Neuron (in vitro differentiated cells): ENCODE measurements around the gene MB21D2.

Experiments
- H2AFZ ChIP-seq: one replicate; pipeline ENCODE4 v1.6.1; 2013; ENCODE audit warnings: low read depth, mild to moderate bottlenecking, inconsistent platforms, low read length, moderate library complexity
- H3K27me3 ChIP-seq: one replicate; pipeline ENCODE4 v1.6.1; 2013; ENCODE audit warnings: low read length; ENCODE audit not compliant: insufficient read depth
- H3K36me3 ChIP-seq: one replicate; pipeline ENCODE4 v1.6.1; 2013; ENCODE audit warnings: low read length; ENCODE audit not compliant: insufficient read depth
- H3K4me1 ChIP-seq: one replicate; pipeline ENCODE4 v1.6.1; 2013; ENCODE audit warnings: low read length; ENCODE audit not compliant: insufficient read depth
- H3K4me3 ChIP-seq: 2 replicates; pipeline ENCODE4 v1.5.1; 2013; ENCODE audit warnings: mild to moderate bottlenecking, low read length, moderate library complexity
- H3K9me3 ChIP-seq: one replicate; pipeline ENCODE4 v1.6.1; 2013; ENCODE audit warnings: low read length

Gene MB21D2

DNA sequence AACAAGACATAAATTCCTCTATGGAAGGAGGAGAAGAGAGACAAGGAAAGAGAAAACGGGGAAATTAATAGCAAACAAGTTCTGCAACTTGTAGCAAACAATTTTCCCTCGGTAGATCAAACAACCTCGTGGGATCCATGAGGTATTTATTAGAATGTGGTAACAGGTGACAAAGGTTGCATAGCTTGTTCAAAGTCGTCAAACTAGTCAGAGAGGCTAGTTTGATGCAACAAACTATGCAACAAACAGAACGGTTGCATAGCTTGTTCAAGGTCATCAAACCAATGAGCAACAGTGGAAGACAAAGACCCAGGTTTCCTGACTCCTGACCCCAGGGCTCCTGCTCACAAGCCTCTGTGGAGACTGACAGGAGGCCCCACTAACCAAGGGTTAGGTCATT is 20.7 kb downstream of the MB21D2 start:
- Histone ChIP-seq H3K36me3 (no peaks in the 10 kb centered on the region), H3K27me3 (no peaks in the 10 kb centered on the region), H3K4me3 (no peak overlapping the region), H3K9me3 (no peaks in the 10 kb centered on the region), H3K4me1 (peaks cover 8% of the 10 kb centered on the region), H2AFZ (no peak overlapping the region)

DNA sequence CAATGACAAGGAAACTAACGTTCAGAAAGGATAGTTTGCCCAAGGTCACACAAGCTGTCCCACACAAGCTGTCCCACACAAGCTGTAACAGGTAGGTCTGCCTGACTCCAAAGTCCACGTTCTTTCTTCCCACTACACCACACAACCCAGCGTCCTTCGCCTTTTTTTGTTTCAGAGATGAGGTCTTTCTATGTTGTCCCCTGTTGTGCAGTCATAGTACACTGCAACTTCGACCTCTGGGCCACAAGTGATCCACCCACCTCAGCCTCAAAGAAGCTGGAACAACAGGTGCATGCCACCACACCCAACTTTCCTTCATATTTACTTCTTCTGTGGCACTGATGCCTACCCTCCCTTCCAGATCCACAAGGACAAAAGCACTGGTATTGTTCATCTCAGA is 21.4 kb downstream of the MB21D2 start:
- H3K36me3 ChIP-seq: no peaks in the 10 kb centered on the region
- H3K4me3 ChIP-seq: no peak overlapping the region
- no peaks in the 10 kb centered on the region for H3K27me3 ChIP-seq
- H3K9me3 ChIP-seq: no peaks in the 10 kb centered on the region
- H2AFZ ChIP-seq: no peak overlapping the region
- H3K4me1 ChIP-seq: peaks cover 8% of the 10 kb centered on the region

DNA sequence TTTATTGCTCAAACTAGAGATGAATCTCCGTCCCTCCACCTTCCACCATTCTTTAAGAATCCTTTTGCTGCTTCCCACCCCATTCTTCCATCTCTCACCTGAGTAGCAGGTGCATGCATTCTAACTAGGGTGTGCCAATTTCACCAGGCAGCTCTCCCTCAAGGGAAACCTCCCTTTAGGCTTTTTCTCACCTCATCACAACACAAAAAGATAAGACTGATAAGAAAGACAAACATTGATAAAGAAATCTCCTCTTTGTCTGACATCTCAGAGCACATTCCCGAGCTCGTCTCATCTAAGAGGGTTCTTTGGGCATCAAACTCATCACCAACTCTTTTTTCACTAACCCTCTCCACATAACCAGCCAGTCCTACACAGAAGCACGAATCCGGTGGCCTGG is 23.0 kb downstream of the MB21D2 start:
- Histone ChIP-seq H3K4me3 (no peak overlapping the region), H3K36me3 (no peaks in the 10 kb centered on the region), H2AFZ (no peak overlapping the region), H3K4me1 (peaks cover 8% of the 10 kb centered on the region), H3K9me3 (no peaks in the 10 kb centered on the region), H3K27me3 (no peaks in the 10 kb centered on the region)

DNA sequence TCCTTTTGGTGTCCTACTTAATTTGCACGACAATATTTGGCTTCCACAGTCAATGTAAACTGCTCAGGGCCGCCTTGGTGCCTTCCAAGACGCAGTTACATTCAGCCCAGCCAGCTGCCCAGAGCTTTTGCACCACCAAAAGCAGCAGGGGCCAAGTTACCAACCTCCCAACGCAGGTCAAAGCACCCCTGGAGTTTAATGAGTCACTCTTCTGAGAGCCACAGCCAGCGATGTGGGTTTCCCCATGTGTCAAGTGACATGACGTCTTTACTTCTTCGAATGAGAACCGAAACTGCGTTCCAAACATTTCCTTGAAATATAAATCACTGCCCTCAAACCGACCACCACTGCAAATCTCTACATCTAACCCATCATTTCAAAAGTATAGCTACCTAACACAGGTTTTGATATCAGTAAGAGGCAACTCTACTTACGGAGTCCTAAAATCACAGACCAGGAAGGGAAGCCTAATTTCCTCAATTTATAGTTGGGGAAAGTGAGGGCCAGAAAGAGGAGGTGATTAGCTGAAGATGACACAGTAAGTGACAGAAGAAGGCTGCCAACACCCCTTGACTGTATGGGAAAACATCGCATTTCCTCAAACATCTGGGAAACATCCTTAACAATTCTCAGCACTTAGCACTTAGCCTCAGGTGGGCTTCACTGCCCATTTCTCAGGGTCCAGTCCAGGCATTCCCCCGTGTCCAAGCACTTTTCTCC is 24.5 kb downstream of the MB21D2 start:
- Histone ChIP-seq H2AFZ (no peak overlapping the region), H3K4me1 (peaks cover 15% of the 10 kb centered on the region), H3K27me3 (no peaks in the 10 kb centered on the region), H3K36me3 (no peaks in the 10 kb centered on the region), H3K4me3 (no peak overlapping the region), H3K9me3 (no peaks in the 10 kb centered on the region)

DNA sequence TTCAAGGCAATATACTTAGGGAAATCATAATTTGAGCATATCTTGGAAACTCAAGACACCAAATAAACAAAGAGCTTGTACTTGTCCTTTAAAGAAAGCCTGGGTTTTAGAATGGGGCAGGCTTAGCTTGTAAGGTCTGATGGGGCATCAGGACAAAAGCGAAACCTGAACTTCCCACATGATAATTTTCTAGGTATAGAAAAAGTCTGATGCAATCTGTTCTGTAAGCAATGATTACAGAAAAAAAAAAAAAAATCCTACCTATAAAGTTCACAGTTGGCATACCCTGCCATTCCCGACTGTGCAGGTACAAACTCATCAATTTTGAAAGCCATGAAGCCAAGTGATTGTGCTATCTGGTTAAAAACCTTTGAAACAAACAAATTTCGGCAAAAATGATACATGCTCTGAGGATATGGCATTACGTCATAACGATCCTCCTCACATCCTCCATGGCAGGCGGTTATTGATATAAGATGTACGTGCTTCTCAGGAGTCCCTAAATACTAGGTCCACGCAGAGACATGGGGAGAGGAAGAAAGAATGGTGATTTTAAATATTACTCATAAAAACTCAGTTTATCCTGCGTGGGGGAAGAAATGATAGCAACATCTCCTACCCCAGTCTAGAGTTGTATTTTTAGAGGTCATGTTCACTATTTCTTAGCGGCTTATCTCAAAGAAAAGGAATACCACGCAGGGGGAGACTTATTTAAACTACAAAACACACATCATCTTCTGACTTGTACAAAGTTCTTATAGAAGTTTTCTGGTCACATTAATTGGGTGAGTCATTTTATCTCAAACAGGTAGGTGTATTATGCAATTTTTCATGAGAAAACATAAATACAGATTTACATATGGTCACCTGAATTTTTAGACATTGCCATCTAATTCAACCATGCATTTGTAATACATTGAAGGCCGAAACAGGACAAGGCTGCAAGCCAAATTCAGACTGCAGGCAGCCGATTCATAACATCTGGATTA is 27.0 kb downstream of the MB21D2 start:
- Histone ChIP-seq H2AFZ (no peak overlapping the region), H3K4me1 (peaks cover 15% of the 10 kb centered on the region), H3K36me3 (no peaks in the 10 kb centered on the region), H3K27me3 (no peaks in the 10 kb centered on the region), H3K9me3 (no peaks in the 10 kb centered on the region), H3K4me3 (no peak overlapping the region)

DNA sequence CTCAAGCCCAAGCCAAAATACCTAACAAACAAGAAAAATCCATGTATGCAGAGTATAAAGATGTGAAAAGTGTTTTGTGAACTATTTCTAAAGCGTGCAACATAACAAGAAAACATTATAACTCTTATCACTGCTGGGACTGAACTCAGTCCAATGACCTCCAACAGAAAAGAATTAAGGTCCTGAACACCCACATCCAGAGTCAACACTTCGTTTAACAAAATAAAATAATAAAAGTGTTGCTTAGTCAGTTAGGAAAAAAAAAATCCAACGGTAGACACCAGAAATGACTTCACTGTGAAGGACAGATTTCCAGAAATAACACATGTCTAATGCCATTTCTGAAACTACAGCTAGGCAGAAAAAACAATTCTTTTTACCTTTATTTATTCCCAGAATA is 28.0 kb downstream of the MB21D2 start:
- H3K9me3 ChIP-seq: no peaks in the 10 kb centered on the region
- H3K27me3 ChIP-seq: no peaks in the 10 kb centered on the region
- no peaks in the 10 kb centered on the region for H3K36me3 ChIP-seq
- no peak overlapping the region for H3K4me3 ChIP-seq
- H2AFZ ChIP-seq: no peak overlapping the region
- peaks cover 15% of the 10 kb centered on the region for H3K4me1 ChIP-seq

DNA sequence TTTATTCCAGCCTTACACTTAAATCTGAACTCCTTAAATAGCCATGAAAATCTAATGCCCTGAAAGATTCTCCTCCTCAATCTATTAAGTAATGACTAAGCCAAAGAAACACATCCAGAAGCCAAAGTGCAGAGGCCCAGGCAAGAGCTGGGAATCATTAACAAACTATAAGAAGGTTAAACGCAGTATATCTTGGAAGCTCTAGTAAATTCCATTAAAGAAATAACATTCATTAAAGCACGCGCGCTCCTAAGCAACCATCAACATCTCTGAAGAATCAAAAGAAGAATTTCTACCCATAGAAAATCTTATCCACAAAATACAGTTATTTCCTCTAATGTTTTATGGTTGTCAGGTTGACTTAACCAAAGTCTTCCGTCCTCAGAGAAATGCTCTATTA is 29.5 kb downstream of the MB21D2 start:
- H3K4me1 ChIP-seq: peaks cover 15% of the 10 kb centered on the region
- no peaks in the 10 kb centered on the region for H3K9me3 ChIP-seq
- H3K36me3 ChIP-seq: no peaks in the 10 kb centered on the region
- no peaks in the 10 kb centered on the region for H3K27me3 ChIP-seq
- H3K4me3 ChIP-seq: no peak overlapping the region
- H2AFZ ChIP-seq: no peak overlapping the region

DNA sequence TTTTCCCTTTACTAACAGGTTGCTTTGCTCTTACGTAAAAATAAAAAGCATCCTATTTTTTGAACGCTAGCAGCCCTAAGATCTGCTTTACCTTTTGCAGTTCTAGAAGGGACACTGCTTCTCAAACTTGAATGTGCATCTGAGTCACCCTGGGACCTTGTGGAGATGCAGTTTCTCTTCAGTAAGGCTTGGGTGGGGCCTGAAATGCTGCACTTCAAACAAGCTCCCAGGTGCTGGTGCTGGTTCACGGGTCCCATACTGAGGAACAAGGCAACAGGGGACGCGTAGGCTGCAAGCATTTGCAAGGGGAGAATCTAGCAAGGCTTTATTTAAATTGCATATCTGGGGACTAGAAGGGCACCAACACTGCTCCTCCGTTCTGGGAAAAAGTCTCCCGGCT is 30.0 kb downstream of the MB21D2 start:
- Histone ChIP-seq H2AFZ (no peak overlapping the region), H3K4me3 (no peak overlapping the region), H3K27me3 (no peaks in the 10 kb centered on the region), H3K4me1 (peaks cover 10% of the 10 kb centered on the region), H3K9me3 (no peaks in the 10 kb centered on the region), H3K36me3 (no peaks in the 10 kb centered on the region)

DNA sequence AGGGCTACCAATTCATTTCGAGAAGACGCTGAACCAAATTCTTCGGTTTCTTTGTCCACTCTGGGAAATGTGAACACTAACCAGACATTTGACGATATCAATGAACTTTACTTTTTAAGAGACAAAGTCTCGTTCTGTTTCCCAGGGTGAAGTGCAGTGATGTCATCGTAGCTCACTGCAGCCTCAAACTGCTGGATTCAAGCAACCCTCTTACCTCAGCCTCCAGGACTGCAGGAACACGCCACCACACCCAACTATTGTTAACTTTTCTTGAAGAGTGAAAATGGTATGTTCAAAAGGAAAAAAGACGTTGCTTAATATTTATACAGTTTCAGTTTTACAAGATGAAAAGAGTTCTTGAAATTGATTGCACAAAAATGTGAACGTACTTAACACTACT is 30.6 kb downstream of the MB21D2 start:
- Histone ChIP-seq H3K36me3 (no peaks in the 10 kb centered on the region), H2AFZ (no peak overlapping the region), H3K4me3 (no peak overlapping the region), H3K27me3 (no peaks in the 10 kb centered on the region), H3K9me3 (no peaks in the 10 kb centered on the region), H3K4me1 (peaks cover 8% of the 10 kb centered on the region)

DNA sequence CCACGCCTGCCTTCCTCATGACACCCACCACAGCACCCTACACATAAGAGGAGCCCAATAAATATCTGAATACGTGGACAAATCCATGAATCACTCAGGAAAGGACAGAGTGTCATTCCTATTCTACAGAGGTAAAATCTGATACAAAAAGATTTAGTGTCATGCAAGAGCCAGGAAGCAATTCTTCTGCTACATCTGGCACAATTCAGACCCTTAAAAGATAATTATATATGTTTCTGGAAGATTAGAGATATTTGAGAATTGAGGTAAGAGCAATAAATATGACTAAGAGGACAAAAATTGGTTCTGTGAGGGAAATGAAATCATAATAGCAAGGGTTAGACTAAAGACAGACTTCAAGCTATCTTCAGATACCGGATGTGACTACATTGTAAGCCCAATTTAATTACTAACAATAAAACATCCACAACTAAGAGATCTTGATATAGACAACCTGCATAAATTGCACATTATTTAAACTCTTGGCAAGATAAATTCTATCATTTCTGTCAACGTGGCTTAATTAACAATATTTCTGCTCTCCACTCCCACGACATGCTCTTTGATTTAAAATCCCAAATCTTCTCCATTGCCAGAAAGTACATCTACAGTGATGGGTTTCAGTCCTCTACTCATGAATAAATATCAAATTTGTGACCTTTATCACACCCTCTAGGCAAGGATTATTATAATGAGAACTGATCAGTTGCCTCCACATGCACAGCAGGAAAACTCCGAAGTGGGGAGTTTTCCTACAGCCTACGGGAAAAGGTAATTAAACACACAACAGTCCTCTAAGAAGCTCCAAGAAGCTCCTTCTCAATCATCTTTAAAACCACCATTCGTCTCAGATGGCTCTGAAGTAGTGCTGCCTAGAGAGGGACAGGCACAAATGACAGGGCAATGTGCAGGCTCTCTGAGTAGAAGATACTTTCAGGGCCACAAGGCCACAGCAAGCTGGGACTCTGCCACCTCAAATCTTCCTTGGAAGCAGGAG is 32.6 kb downstream of the MB21D2 start:
- Histone ChIP-seq H3K27me3 (no peaks in the 10 kb centered on the region), H2AFZ (no peak overlapping the region)

DNA sequence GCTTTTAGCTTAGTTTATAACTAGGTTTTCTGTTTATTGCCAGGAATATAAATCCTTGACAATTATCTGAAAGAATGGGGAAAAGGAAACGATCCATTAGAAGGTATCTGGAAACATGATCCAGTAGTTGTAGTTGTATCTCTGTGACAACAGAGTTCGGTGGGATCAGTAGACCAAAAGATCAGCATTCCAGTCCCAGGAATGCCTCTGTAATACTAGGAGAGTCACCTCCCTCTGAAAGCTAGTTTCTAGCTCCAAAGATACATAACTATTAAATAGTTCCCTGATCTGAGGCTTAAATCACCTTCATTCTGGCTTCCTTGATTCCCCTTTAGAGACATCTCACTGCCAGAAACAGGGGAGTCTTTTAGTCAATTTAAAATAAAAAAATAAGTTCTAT is 34.1 kb downstream of the MB21D2 start:
- Histone ChIP-seq H3K36me3 (no peaks in the 10 kb centered on the region), H3K27me3 (no peaks in the 10 kb centered on the region), H3K4me1 (no peaks in the 10 kb centered on the region), H3K4me3 (no peak overlapping the region), H3K9me3 (no peaks in the 10 kb centered on the region), H2AFZ (no peak overlapping the region)

More for the DNA sequence above, 32.6 kb downstream of the MB21D2 start:
- H3K4me3 ChIP-seq: no peak overlapping the region
- H3K36me3 ChIP-seq: no peaks in the 10 kb centered on the region
- H3K4me1 ChIP-seq: peaks cover 8% of the 10 kb centered on the region
- no peaks in the 10 kb centered on the region for H3K9me3 ChIP-seq

DNA sequence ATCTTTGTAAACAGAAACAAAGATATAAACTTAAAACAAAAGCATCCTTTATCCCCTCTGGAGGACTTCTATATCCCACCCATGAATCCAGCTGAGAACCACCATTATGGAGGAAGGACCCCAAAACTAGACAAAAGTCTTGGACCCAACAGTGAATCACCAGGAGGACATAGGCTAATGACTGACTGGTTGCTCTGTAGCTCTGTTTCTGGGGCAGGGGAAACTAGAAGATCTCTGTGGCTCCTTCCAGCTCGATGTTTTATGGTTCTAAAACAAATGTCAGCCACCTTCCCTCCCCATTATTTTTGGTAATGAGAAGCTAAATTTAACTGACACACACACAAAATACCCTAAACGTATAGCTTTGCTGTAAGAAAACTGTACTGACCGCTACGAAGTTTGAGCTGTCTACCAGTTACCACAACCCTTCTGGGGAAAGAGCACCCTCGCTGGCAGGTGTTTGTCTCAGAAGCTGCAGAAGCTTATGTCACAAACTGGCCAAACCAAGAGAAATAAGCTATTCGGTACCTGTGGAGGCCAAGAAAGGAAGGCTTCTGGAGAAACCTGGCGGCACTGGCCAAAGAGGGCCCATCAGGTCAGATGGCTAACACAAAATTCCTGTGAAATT is 36.4 kb downstream of the MB21D2 start:
- Histone ChIP-seq H3K4me1 (no peaks in the 10 kb centered on the region), H3K36me3 (no peaks in the 10 kb centered on the region), H3K4me3 (no peak overlapping the region)

More for the DNA sequence above, 36.4 kb downstream of the MB21D2 start:
- Histone ChIP-seq H3K27me3 (no peaks in the 10 kb centered on the region), H3K9me3 (no peaks in the 10 kb centered on the region), H2AFZ (no peak overlapping the region)
